ENCODE data around the gene ELK4. TPM values are rescaled to one million over a fixed set of nuclear protein-coding genes. Genes with fewer than 3 reads are reported as not detected.

ELK4 gene
- total RNA-seq (2012; rRNA removed), result 11.3 and 15.6 TPM in 2 replicates
- 3.3 and 4.6 TPM in 2 replicates for polyA plus RNA-seq (2012; rRNA removed)
- polyA plus RNA-seq (2012; cell fraction: cytosol; rRNA removed), result 0.54 and 0.71 TPM in 2 replicates
- polyA plus RNA-seq (2012; cell fraction: nucleus; rRNA removed; ENCODE audit: low replicate concordance), result 1.1 and 8.4 TPM in 2 replicates
- percentile 87 among the genes with signal in this experiment for Bru-seq, nascent RNA
- BruChase-seq, experiment 1, labeled RNA remaining after a 6-hour chase, result percentile 96 among the genes with signal in this experiment
- BruChase-seq, experiment 2, labeled RNA remaining after a 2-hour chase, result percentile 99 among the genes with signal in this experiment
- long read RNA-seq, full-length matches to known transcripts, result 2 of 10 reads
- long read RNA-seq, partial matches to known transcripts, result 0 of 10 reads
- long read RNA-seq, other reads (novel, unspliced or antisense), result 8 of 10 reads

DNA sequence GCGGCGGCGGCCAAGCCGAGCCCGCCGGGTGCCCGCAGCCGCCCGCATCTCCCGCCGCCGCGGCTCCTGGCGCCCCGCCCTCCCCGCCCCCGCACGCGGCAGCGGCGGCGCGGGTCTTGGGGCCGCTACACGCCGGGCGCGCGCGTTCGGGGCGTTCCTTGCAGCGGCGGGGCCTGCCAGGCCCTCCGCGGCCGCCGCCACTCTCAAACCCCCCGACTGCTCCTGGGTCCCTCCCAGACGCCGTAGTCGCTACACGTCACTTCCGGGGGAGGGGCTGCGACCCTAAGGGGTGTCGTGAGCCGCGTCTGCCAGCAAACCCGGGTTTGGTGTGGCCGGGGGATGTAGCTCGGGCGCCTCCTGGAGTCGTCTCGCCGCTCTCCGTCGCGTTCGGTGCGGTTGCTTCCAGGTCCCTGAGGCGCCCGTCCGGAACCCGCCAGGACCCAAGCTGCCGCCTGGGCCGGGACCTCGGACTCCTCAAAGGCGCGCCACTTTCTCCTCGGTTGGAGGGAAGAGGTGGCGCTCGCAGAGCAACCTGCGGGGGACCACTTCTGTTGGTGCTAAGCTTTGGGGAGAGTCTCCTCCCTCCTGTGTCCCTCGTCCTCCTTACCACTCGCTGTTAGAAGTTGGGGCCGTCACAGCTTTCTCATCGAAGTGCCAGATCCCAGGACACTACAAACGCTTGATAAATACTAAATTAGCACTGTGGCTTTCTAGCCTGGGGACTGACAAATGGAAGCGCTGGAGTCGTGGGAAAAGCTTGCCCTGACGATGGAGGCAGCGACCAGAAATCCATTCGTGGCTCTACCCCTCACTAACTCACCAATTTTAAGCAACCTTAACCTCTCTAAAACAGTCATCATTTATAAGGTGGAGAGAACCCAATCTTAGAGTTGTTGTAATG, at the start of gene ELK4:
TSS of gene ELK4 (minus strand) at position 244 of the 901 bp plus-strand sequence. CDS start 8,129 bp downstream, outside the sequence.
- Histone ChIP-seq H2AK9ac (replicated peaks; ENCODE audit: low read depth, low read length, poor library complexity) (peak within 1 kb of the TSS; percentile 91), H3K36me3 (ENCODE audit: control insufficient read depth, insufficient read depth, low read length) (no peaks in the 10 kb centered on the region), H2BK20ac (ENCODE audit: low read depth, low read length) (0 out of 2 replicates have a peak within 1 kb of the TSS, but pooled peaks have one; percentile 24), H2BK5ac (ENCODE audit: low read depth, low read length, poor library complexity, severe bottlenecking) (peak within 1 kb of the TSS; percentile 87), H3K4ac (ENCODE audit: low read depth, low read length) (peak within 1 kb of the TSS; percentile 71), H3K27me3 (ENCODE audit: control insufficient read depth, insufficient read depth, low read length) (no peaks in the 10 kb centered on the region), H3K4me1 (ENCODE audit: control insufficient read depth, insufficient read depth, low read length) (peaks cover 4% of the 10 kb centered on the region), H4K8ac (ENCODE audit: low read depth in 2 of 2, low read length in 2 of 2) (peak within 1 kb of the TSS; percentile 15 to 67), H4K5ac (ENCODE audit: low read depth, low read length) (peak within 1 kb of the TSS; percentile 89), H2BK120ac (ENCODE audit: low read depth, low read length) (peak within 1 kb of the TSS; percentile 66), H3K9ac (ENCODE audit: low read depth, low read length) (peak within 1 kb of the TSS; percentile 93), H3K9me3 (ENCODE audit: control insufficient read depth, insufficient read depth, low read length) (no peaks in the 10 kb centered on the region), H3K4me2 (ENCODE audit: low read depth, low read length) (peak within 1 kb of the TSS; percentile 98), H3K14ac (replicated peaks; ENCODE audit: low read depth, low read length) (peak within 1 kb of the TSS; percentile 65), H3K4me3 (ENCODE audit: insufficient read depth, low read depth, low read length) (peak within 1 kb of the TSS; percentile 99), H3K23ac (ENCODE audit: low read depth, low read length) (peak within 1 kb of the TSS; percentile 72), H3K56ac (ENCODE audit: extremely low read depth, insufficient read depth, low read length) (peak within 1 kb of the TSS; percentile 93), H3K18ac (ENCODE audit: low read depth, low read length) (peak within 1 kb of the TSS; percentile 90), H2BK15ac (ENCODE audit: low read depth, low read length) (peak within 1 kb of the TSS; percentile 42; the same call in 1 of the 3 replicates), H3K79me1 (ENCODE audit: low read depth in 1 of 2, low read length in 2 of 2) (peaks cover 5 to 30% of the 10 kb centered on the region in 2 experiments; a peak in 2 of 4 replicates), H2AK5ac (ENCODE audit: low read depth, low read length) (no peak within 1 kb of the TSS), H3K9me1 (ENCODE audit: insufficient read depth, low read length) (peaks cover 5% of the 10 kb centered on the region; the same call in 1 of the 2 replicates), H2AFZ (replicated peaks; ENCODE audit: low read length, poor library complexity) (peak within 1 kb of the TSS; percentile 93), H3K27ac (ENCODE audit: insufficient read depth, low read length) (peak within 1 kb of the TSS; percentile 98), H4K91ac (ENCODE audit: insufficient read depth, low read depth, low read length) (peak within 1 kb of the TSS; percentile 89), H4K20me1 (ENCODE audit: insufficient read depth, low read length) (peaks cover 11% of the 10 kb centered on the region; the same call in 1 of the 2 replicates)
- 0% methylated on average over 10 of the region's 83 CpGs; no CpG with 5 or more reads in 1 of the 2 experiments for WGBS, 2 experiments (ENCODE audit: extremely low coverage in 2 of 2, insufficient read length in 1 of 2)
- dilution Hi-C loops (cut with HindIII; ENCODE audit: low sequenced_read_pairs, unreplicated experiment), result no loop called here
- CTCF ChIA-PET, result interaction anchor here (0.6 to 4.4 kb wide), 7 partner anchors 12 to 105 kb away, joined by 3 to 30 read pairs (median 4); no protein-coding TSS in a partner anchor
- in situ Hi-C loops (cut with MboI; ENCODE audit: low sequenced_read_pairs), result loop anchor here (5.0 kb wide), 1 partner anchor 40 kb away; no protein-coding TSS in a partner anchor
- intact Hi-C loops (cut with micrococcal nuclease), result loop anchor here (1.0 to 2.0 kb wide), 3 partner anchors 25 to 103 kb away; no protein-coding TSS in a partner anchor
- peak; percentile 92 for ATAC-seq (ENCODE audit: low read depth)
- POLR2A ChIA-PET (ENCODE audit: unreplicated experiment), result interaction anchor here (1.3 kb wide), 1 partner anchor 33 kb away, joined by 4 read pairs; no protein-coding TSS in a partner anchor
- TSS peak; percentile 85 for BruUV-seq (replicated peaks)
- peak; percentile 98 for DNase-seq
- TF ChIP-seq ELK1 (IDR thresholded peaks at IDR 0.05; ENCODE audit: borderline replicate concordance, low read depth, low read length) (0 out of 2 replicates have a peak, but pooled peaks have one; percentile 35), BHLHE40 (IDR thresholded peaks at IDR 0.05; ENCODE audit: low read depth, low read length) (peak; percentile 11; the same call in 1 of the 2 replicates), RAD21 (IDR thresholded peaks at IDR 0.05; ENCODE audit: low read length) (peak; percentile 79), NFE2L2 (IDR thresholded peaks at IDR 0.05; ENCODE audit: low read depth, low read length) (no peak), RCOR1 (IDR thresholded peaks at IDR 0.05; ENCODE audit: insufficient replicate concordance, low read length) (no peak), RFX5 (IDR thresholded peaks at IDR 0.05; ENCODE audit: low read depth, low read length) (0 out of 2 replicates have a peak, but pooled peaks have one; percentile 21), SMC3 (IDR thresholded peaks at IDR 0.05; ENCODE audit: low read depth, low read length) (peak; percentile 79), CEBPB (IDR thresholded peaks at IDR 0.05; ENCODE audit: low read depth, low read length) (no peak), FOS (IDR thresholded peaks at IDR 0.05; ENCODE audit: low read depth, low read length) (no peak), MAZ (IDR thresholded peaks at IDR 0.05; ENCODE audit: borderline replicate concordance, low read depth, low read length) (peak; percentile 94), MXI1 (IDR thresholded peaks at IDR 0.05; ENCODE audit: borderline replicate concordance, low read depth, low read length) (0 out of 2 replicates have a peak, but pooled peaks have one; percentile 25)
- TF ChIP-seq, protein P1, sequence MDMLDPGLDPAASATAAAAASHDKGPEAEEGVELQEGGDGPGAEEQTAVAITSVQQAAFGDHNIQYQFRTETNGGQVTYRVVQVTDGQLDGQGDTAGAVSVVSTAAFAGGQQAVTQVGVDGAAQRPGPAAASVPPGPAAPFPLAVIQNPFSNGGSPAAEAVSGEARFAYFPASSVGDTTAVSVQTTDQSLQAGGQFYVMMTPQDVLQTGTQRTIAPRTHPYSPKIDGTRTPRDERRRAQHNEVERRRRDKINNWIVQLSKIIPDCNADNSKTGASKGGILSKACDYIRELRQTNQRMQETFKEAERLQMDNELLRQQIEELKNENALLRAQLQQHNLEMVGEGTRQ (IDR thresholded peaks at IDR 0.05; ENCODE audit: low read depth, low read length), result no peak
